DND-41 (cell line): ENCODE data around the gene CCT8.

ENCODE experiments used
- EZH2 ChIP-seq: IDR thresholded peaks from 3 replicates; pipeline ENCODE4 v1.6.1; 2012; ENCODE audit warnings: borderline replicate concordance, low read depth, mild to moderate bottlenecking, moderate library complexity, low read length, inconsistent platforms; ENCODE audit not compliant: severe bottlenecking
- TF ChIP-seq, protein P1 (sequence below): IDR thresholded peaks from 2 replicates; pipeline ENCODE4 v1.5.1; 2012; ENCODE audit warnings: borderline replicate concordance, low read length, moderate library complexity, mild to moderate bottlenecking; ENCODE audit not compliant: poor library complexity, severe bottlenecking; ENCODE audit errors: extremely low read depth

DNA sequence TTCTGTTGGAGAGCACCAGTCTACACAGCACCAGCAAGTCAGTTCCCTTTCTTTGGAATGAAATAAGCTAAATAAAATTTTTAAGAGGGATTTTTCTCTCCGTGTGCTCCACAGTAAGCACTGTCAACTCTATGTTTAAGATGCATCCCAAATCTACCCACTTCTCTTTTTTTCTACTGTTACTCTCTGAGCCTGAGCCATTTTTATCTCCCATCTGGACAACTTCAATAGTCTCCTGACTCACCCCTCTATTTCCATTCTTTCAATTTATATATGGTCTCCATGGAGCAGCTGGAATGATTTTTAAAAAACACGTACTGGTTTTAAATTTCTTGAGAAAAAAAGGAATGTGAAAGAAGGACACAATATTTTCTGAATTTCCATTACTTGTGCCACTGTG, 24.7 kb upstream of the CCT8 start:
- TF ChIP-seq, protein P1, sequence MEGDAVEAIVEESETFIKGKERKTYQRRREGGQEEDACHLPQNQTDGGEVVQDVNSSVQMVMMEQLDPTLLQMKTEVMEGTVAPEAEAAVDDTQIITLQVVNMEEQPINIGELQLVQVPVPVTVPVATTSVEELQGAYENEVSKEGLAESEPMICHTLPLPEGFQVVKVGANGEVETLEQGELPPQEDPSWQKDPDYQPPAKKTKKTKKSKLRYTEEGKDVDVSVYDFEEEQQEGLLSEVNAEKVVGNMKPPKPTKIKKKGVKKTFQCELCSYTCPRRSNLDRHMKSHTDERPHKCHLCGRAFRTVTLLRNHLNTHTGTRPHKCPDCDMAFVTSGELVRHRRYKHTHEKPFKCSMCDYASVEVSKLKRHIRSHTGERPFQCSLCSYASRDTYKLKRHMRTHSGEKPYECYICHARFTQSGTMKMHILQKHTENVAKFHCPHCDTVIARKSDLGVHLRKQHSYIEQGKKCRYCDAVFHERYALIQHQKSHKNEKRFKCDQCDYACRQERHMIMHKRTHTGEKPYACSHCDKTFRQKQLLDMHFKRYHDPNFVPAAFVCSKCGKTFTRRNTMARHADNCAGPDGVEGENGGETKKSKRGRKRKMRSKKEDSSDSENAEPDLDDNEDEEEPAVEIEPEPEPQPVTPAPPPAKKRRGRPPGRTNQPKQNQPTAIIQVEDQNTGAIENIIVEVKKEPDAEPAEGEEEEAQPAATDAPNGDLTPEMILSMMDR: no peak
- TF ChIP-seq EZH2: no peak
